Cardiac fibroblast (primary cell): ENCODE results near the gene ABCB9.
A peak's percentile ranks its signal among the peaks of the same experiment; 100 is the strongest.
"Not testable (repeated sequence)": the region's sequence is repeated elsewhere in the genome, so short reads cannot be mapped to it uniquely, and the experiment has no call there.

Experiments used
- DNase-seq, 2 donors: peaks; one replicate each; pipeline versions ENCODE4 v3.0.0 to v3.0.0-alpha.2; 2010; ENCODE audit warnings: low read depth in 2 of 2
- H3K4me3 ChIP-seq, 2 donors: replicated peaks in 1 of 2; 1 replicate in 1 of 2; 2 replicates in 1 of 2; pipeline ENCODE4 v1.5.1; 2011; ENCODE audit warnings: low read depth in 2 of 2, low read length in 2 of 2, mild to moderate bottlenecking in 2 of 2, moderate library complexity in 1 of 2
- TF ChIP-seq, protein P1 (sequence below): IDR thresholded peaks from one replicate; pipeline ENCODE4 v1.5.1; 2011; ENCODE audit warnings: low read depth, mild to moderate bottlenecking, low read length, inconsistent platforms

The ABCB9 gene

DNA sequence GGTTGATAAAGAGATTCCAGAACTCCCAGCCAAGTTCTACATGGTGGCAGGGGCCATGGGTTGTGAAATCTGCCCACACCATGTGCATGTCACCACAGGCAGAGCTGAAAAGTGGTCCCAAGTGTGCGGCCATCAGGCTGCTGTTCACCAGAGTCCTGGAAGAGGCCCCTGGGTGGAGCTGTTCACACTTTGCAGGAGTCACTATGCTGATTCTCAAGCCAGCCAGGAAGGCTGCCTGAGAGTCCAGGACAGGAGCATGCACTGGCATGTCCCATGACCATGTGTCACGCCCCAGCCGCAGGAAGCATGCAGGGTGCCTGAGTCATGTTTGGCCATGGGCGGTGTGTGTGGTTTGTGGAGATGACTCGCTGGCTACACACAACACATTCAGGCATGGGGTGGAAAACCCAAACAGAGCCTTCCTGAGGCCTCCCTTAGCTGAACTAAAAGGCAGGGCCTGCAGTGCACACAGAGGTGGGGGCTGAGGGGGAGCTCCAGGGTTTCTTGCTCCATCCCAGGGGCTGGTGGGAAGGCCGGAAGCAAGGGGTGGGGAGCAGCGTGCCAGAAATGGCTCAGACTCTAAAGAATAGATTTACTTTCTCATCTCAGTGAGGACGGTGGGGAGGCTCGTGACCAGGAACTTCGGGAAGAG lies 19.4 kb downstream of the ABCB9 start:
- TF ChIP-seq, protein P1, sequence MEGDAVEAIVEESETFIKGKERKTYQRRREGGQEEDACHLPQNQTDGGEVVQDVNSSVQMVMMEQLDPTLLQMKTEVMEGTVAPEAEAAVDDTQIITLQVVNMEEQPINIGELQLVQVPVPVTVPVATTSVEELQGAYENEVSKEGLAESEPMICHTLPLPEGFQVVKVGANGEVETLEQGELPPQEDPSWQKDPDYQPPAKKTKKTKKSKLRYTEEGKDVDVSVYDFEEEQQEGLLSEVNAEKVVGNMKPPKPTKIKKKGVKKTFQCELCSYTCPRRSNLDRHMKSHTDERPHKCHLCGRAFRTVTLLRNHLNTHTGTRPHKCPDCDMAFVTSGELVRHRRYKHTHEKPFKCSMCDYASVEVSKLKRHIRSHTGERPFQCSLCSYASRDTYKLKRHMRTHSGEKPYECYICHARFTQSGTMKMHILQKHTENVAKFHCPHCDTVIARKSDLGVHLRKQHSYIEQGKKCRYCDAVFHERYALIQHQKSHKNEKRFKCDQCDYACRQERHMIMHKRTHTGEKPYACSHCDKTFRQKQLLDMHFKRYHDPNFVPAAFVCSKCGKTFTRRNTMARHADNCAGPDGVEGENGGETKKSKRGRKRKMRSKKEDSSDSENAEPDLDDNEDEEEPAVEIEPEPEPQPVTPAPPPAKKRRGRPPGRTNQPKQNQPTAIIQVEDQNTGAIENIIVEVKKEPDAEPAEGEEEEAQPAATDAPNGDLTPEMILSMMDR: peak; percentile 54
- no peak overlapping the region for H3K4me3 ChIP-seq
- DNase-seq: peak; percentile 96 to 99

GRCh38 chr12:122944605-122945592 lies 21.4 kb downstream of the ABCB9 start:
- TF ChIP-seq, protein P1: no peak
- H3K4me3 ChIP-seq: no peak overlapping the region
- DNase-seq: peak; percentile 30 to 65

DNA sequence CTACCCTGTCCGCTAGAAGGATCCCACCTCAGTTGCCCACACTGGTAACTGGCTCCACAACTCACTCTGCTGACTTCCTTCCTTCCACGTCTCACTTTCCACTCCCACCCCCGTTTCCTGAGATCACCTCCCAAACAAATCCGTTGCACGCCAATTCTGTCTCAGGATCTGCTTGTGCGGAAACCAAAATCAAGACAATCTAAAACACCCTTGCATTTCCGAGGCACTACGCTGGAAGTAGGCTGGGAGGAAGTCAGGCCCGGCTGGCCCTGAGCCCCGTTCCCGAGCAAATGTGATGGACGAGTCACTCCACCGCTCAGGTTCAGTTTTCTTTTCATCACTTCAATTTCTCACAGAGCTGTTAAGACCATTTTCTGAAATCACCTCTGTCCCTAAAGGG lies 23.1 kb downstream of the ABCB9 start:
- peak; percentile 15 to 30 for DNase-seq
- H3K4me3 ChIP-seq: no peak overlapping the region
- TF ChIP-seq, protein P1: no peak

DNA sequence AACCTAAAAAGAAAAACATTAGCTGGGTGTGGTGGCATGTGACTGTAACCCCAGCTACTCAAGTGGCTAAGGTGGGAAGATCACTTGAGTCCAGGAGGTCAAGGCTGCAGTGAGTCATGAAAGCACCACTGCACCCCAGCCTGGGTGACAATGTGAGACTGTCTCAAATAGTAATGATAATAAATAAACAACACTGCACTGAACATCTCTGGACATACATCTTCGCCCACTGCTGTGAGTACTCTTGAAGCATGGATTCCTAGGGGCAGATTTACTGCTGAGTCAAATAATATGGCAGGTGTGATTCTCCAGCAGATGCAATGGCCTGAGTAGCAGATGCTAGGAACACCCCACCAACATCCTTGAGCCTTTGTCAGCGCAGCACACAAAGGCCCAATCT lies 23.6 kb downstream of the ABCB9 start:
- TF ChIP-seq, protein P1: no peak
- peak in 1 of 2 donors; percentile 31 for DNase-seq

DNA sequence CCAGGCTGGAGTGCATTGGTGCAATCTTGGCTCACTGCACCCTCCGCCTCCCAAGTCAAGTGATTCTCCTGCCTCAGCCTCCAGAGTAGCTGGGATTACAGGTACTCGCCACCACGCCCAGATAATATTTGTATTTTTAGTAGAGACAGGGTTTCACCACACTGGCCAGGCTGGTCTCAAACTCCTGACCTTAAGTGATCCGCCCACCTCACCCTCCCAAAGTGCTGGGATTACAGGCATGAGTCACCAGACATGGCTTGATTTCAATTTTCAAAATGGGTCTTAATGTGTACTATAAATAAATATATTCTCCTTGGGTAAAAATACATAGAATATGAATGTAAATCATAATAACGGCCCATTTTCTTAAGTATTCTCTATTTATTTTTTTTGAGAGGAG lies 24.9 kb downstream of the ABCB9 start:
- H3K4me3 ChIP-seq: not testable (repeated sequence)
- DNase-seq: peak; percentile 40 to 59

More for the DNA sequence above, 23.6 kb downstream of the ABCB9 start:
- no peak overlapping the region for H3K4me3 ChIP-seq

DNA sequence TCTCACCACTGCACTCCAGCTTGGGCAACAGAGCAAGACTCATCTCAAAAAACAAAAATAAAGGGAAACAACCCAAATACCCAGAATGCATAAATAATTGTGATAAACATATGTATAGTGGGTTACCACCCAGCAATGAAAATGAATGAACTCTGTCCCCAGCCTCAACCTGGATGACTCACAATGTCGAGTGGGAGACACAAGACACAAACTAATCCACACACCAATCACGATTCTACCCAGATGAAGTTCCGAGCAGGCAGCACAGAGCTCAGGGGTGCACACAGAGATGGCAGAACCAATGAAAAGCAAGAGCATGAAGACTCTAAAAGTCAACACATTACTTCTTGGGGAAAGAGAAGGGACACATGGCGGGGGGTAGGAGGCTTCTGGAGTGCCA lies 27.1 kb downstream of the ABCB9 start:
- H3K4me3 ChIP-seq: no peak overlapping the region
- TF ChIP-seq, protein P1: no peak
- no peak for DNase-seq

- no peak overlapping the region for H3K4me3 ChIP-seq
- DNase-seq: peak in 1 of 2 donors; percentile 23
- TF ChIP-seq, protein P1: no peak
Measured at GRCh38 chr12:122937622-122938091, 28.6 kb downstream of the ABCB9 start.
